SU-DHL-6 (cell line): ENCODE data around the gene TMEM233.

Experiments used
- H2AFZ ChIP-seq: fragments of 200-600 bp; sonication (generic); 2 replicates; pipeline ENCODE4 v1.6.1; 2014; ENCODE audit warnings: low read depth, mild to moderate bottlenecking, moderate library complexity, mixed read lengths, antibody characterized with exemption, low read length; ENCODE audit not compliant: severe bottlenecking
- H3F3A ChIP-seq: fragments of 200-600 bp; shearing (Covaris generic); 2 replicates; pipeline ENCODE4 v1.6.0; 2016; ENCODE audit warnings: antibody characterized with exemption, mild to moderate bottlenecking; ENCODE audit not compliant: insufficient read depth
- H3K27ac ChIP-seq: fragments of 200-600 bp; sonication (generic); 2 replicates; pipeline ENCODE4 v1.5.1; 2016; ENCODE audit warnings: low read depth, mild to moderate bottlenecking, low read length, moderate library complexity, mixed read lengths
- H3K27me3 ChIP-seq: fragments of 200-600 bp; sonication (generic), shearing (Covaris generic); 2 replicates; pipeline ENCODE4 v1.6.0; 2014; ENCODE audit warnings: mild to moderate bottlenecking, low read length
- H3K36me3 ChIP-seq: fragments of 200-600 bp; sonication (generic); 2 replicates; pipeline ENCODE4 v1.6.1; 2014; ENCODE audit warnings: mild to moderate bottlenecking, low read length, mixed read lengths
- H3K4me2 ChIP-seq: fragments of 300-600, 200-600 bp; shearing (Covaris generic), sonication (generic); 2 replicates; pipeline ENCODE4 v1.6.0; 2014; ENCODE audit warnings: low read length, low read depth, mild to moderate bottlenecking; ENCODE audit not compliant: poor library complexity, severe bottlenecking
- H3K4me3 ChIP-seq: fragments of 200-600 bp; sonication (generic); 2 replicates; pipeline ENCODE4 v1.5.1; 2014; ENCODE audit warnings: antibody characterized with exemption, low read length, mild to moderate bottlenecking, mixed read lengths; ENCODE audit not compliant: insufficient read depth, poor library complexity, severe bottlenecking
- H3K79me2 ChIP-seq: fragments of 200-600 bp; sonication (generic); 2 replicates; pipeline ENCODE4 v1.6.1; 2014; ENCODE audit warnings: mild to moderate bottlenecking, low read length, moderate library complexity; ENCODE audit not compliant: insufficient read depth
- H3K9ac ChIP-seq: fragments of 200-600 bp; sonication (generic); 2 replicates; pipeline ENCODE4 v1.7.0; 2014; ENCODE audit warnings: mild to moderate bottlenecking, low read length
- H3K9me2 ChIP-seq: fragments of 200-600 bp; sonication (generic); replicated peaks from 2 replicates; pipeline ENCODE4 v1.6.1; 2014; ENCODE audit warnings: low read length; ENCODE audit not compliant: insufficient read depth
- H3K9me3 ChIP-seq: fragments of 200-600 bp; sonication (generic); 2 replicates; pipeline ENCODE4 v1.6.1; 2014; ENCODE audit warnings: low read length, mixed read lengths; ENCODE audit not compliant: insufficient read depth
- H4K20me1 ChIP-seq: fragments of 200-600 bp; sonication (generic); 2 replicates; pipeline ENCODE4 v1.6.1; 2014; ENCODE audit warnings: low read depth, mild to moderate bottlenecking, antibody characterized with exemption, low read length, moderate library complexity, mixed read lengths
- EZH2phosphoT487 ChIP-seq: fragments of 200-600 bp; sonication (generic), shearing (Covaris generic); conservative IDR thresholded peaks from 2 replicates; pipeline ENCODE4 v1.6.1; 2018; ENCODE audit warnings: mild to moderate bottlenecking, antibody characterized with exemption, low read length, moderate library complexity, mixed read lengths
- TF ChIP-seq, protein P1 (sequence below): fragments of 200-600 bp; sonication (generic); IDR thresholded peaks from one replicate; pipeline ENCODE4 v1.5.1; 2017; ENCODE audit warnings: antibody characterized with exemption, mild to moderate bottlenecking, low read length, moderate library complexity; ENCODE audit not compliant: insufficient read depth, poor library complexity, severe bottlenecking

TMEM233 gene

DNA sequence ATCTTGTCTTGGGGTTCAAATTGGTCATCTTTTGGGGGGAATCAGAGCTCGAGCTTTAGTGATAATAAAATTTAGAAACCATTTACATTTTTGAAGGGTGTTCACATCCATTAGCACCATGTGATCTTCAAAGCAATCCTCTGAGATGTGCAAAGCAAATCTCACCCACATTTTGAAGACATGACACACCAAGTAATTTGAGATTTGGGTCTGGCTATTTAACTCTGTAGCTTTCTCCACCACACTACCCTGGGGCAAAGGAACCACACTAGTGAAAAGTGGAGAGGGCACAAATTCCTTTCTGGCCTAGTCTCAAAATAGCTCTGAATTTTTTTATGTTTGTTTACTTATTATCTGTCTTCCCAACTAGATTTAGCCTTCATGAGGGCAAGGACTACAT, 46.6 kb upstream of the TMEM233 start:
- Histone ChIP-seq H3K9me3 (no peaks in the 10 kb centered on the region), H2AFZ (no peak overlapping the region), H3K27ac (no peak overlapping the region), H3K9ac (no peak overlapping the region), H3K79me2 (no peaks in the 10 kb centered on the region), H3K27me3 (no peaks in the 10 kb centered on the region), H3K9me2 (no peaks in the 10 kb centered on the region), H3K4me3 (no peak overlapping the region), H3K36me3 (no peaks in the 10 kb centered on the region), H3F3A (no peaks in the 10 kb centered on the region), H3K4me2 (no peak overlapping the region), H4K20me1 (no peaks in the 10 kb centered on the region)
- TF ChIP-seq EZH2phosphoT487, result no peak
- TF ChIP-seq, protein P1, sequence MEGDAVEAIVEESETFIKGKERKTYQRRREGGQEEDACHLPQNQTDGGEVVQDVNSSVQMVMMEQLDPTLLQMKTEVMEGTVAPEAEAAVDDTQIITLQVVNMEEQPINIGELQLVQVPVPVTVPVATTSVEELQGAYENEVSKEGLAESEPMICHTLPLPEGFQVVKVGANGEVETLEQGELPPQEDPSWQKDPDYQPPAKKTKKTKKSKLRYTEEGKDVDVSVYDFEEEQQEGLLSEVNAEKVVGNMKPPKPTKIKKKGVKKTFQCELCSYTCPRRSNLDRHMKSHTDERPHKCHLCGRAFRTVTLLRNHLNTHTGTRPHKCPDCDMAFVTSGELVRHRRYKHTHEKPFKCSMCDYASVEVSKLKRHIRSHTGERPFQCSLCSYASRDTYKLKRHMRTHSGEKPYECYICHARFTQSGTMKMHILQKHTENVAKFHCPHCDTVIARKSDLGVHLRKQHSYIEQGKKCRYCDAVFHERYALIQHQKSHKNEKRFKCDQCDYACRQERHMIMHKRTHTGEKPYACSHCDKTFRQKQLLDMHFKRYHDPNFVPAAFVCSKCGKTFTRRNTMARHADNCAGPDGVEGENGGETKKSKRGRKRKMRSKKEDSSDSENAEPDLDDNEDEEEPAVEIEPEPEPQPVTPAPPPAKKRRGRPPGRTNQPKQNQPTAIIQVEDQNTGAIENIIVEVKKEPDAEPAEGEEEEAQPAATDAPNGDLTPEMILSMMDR, result no peak

DNA sequence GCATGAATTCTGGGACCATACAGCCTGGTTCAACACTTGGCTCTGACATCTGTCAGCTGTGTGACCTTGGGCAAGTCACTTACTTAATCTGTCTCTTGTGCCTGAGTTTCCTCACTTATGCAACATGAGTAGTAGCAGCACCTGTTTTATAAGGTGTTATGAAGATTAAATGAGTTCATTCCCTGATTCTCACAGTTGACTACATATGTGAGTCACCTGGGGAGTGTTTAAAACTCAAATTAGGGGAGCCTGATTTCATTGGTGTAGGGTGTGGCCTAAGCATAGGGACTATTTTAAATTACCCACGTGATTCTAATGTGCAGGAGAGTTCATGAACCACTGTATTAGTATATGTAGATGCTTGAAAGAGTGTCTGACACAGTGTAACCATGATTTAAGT, 36.7 kb upstream of the TMEM233 start:
- no peaks in the 10 kb centered on the region for H3F3A ChIP-seq
- H4K20me1 ChIP-seq, result no peaks in the 10 kb centered on the region
- no peaks in the 10 kb centered on the region for H3K9me2 ChIP-seq
- no peak for TF ChIP-seq EZH2phosphoT487
- TF ChIP-seq, protein P1, result no peak
- no peaks in the 10 kb centered on the region for H3K9me3 ChIP-seq
- H3K4me2 ChIP-seq, result no peak overlapping the region
- no peaks in the 10 kb centered on the region for H3K79me2 ChIP-seq
- H3K27me3 ChIP-seq, result no peaks in the 10 kb centered on the region
- H2AFZ ChIP-seq, result no peak overlapping the region
- no peak overlapping the region for H3K9ac ChIP-seq
- H3K27ac ChIP-seq, result no peak overlapping the region
- no peaks in the 10 kb centered on the region for H3K36me3 ChIP-seq
- H3K4me3 ChIP-seq, result no peak overlapping the region

DNA sequence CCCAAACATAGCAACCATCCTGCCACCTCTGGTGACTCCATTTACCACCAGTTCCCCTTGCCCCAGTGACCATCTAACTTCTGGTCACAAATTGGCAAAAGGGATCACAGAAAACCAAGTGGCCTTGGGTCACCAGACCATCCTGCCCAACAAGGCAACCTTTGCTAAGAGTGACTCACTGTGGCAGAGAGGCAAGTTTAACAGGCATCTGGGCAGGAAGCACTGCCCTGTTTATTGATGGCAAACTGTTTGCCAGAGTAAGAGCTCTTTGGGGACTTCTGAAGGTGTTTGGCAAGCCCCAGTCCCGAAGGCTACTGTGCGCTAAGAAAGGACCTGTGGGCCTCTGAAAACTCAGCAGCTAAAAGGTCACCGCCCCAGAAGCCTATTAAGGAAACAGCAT, 28.2 kb upstream of the TMEM233 start:
- H3K4me2 ChIP-seq, result no peak overlapping the region
- no peaks in the 10 kb centered on the region for H3K79me2 ChIP-seq
- no peak overlapping the region for H2AFZ ChIP-seq
- H3F3A ChIP-seq, result no peaks in the 10 kb centered on the region
- H3K9me2 ChIP-seq, result no peaks in the 10 kb centered on the region
- no peaks in the 10 kb centered on the region for H3K9me3 ChIP-seq
- H4K20me1 ChIP-seq, result no peaks in the 10 kb centered on the region
- H3K4me3 ChIP-seq, result no peak overlapping the region
- TF ChIP-seq, protein P1, result no peak
- no peak for TF ChIP-seq EZH2phosphoT487
- no peak overlapping the region for H3K9ac ChIP-seq
- no peak overlapping the region for H3K27ac ChIP-seq
- no peaks in the 10 kb centered on the region for H3K36me3 ChIP-seq
- no peaks in the 10 kb centered on the region for H3K27me3 ChIP-seq

DNA sequence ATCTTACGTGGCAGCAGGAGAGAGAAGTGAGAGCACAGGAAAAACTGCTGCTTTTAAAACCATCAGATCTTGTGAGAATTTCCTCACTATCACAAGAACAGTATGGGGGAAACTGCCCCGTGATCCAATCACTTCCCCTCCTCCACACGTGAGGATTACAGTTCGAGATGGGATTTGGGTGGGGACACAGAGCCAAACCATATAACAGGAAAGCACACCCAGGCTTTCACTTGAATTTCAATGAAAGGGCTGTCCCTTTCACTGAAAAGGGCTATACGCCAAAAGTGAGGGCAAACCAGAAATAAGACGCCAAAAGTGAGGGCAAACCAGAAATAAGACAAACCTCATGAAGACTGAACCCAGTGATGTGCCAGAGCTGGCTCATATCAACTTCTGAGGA, 22.8 kb upstream of the TMEM233 start:
- H3K9me3 ChIP-seq, result no peaks in the 10 kb centered on the region
- TF ChIP-seq, protein P1, result no peak
- no peak for TF ChIP-seq EZH2phosphoT487
- no peak overlapping the region for H3K9ac ChIP-seq
- H3K4me3 ChIP-seq, result no peak overlapping the region
- no peaks in the 10 kb centered on the region for H3F3A ChIP-seq
- H3K9me2 ChIP-seq, result no peaks in the 10 kb centered on the region
- no peaks in the 10 kb centered on the region for H4K20me1 ChIP-seq
- H3K79me2 ChIP-seq, result no peaks in the 10 kb centered on the region
- no peak overlapping the region for H3K4me2 ChIP-seq
- H2AFZ ChIP-seq, result no peak overlapping the region
- H3K27me3 ChIP-seq, result no peaks in the 10 kb centered on the region
- H3K27ac ChIP-seq, result no peak overlapping the region
- H3K36me3 ChIP-seq, result no peaks in the 10 kb centered on the region
